Mesenchymal stem cell (in vitro differentiated cells and primary cell): ENCODE results near the gene PPP1R36.

Experiments
- DNase-seq: peaks from one replicate; pipeline ENCODE4 v3.0.0-alpha.2; 2013
- H2AFZ ChIP-seq: one replicate; pipeline ENCODE4 v1.6.1; 2013; ENCODE audit warnings: low read depth, mild to moderate bottlenecking, control low read depth, inconsistent platforms, low read length, moderate library complexity
- H2AK5ac ChIP-seq: 2 replicates; pipeline ENCODE4 v1.6.1; 2013; ENCODE audit warnings: low read length, moderate library complexity, mild to moderate bottlenecking, inconsistent platforms; ENCODE audit not compliant: severe bottlenecking
- H2BK120ac ChIP-seq: one replicate; pipeline ENCODE4 v1.6.1; 2013; ENCODE audit warnings: low read depth, mild to moderate bottlenecking, inconsistent platforms, low read length, moderate library complexity
- H2BK12ac ChIP-seq, 2 experiments: one replicate each; pipeline ENCODE4 v1.6.1; 2013; ENCODE audit warnings: inconsistent platforms in 2 of 2, low read length in 2 of 2, mild to moderate bottlenecking in 2 of 2, moderate library complexity in 2 of 2, control low read depth in 1 of 2
- H2BK15ac ChIP-seq: one replicate; pipeline ENCODE4 v1.6.1; 2013; ENCODE audit warnings: mild to moderate bottlenecking, low read depth, inconsistent platforms; ENCODE audit not compliant: poor library complexity, severe bottlenecking
- H2BK5ac ChIP-seq: 2 replicates; pipeline ENCODE4 v1.6.1; 2013; ENCODE audit warnings: low read depth, mild to moderate bottlenecking, low read length, control low read depth, inconsistent platforms; ENCODE audit not compliant: poor library complexity, severe bottlenecking
- H3K14ac ChIP-seq, 2 experiments: one replicate each; pipeline ENCODE4 v1.6.1; 2013; ENCODE audit warnings: inconsistent platforms in 2 of 2, low read length in 2 of 2, control low read depth in 1 of 2, mild to moderate bottlenecking in 1 of 2, moderate library complexity in 1 of 2
- H3K18ac ChIP-seq, 2 experiments: one replicate each; pipeline ENCODE4 v1.6.1; 2013; ENCODE audit warnings: inconsistent platforms in 2 of 2, low read length in 2 of 2, control low read depth in 1 of 2, low read depth in 1 of 2, mild to moderate bottlenecking in 1 of 2
- H3K23ac ChIP-seq, 2 experiments: one replicate each; pipeline ENCODE4 v1.6.1; 2013; ENCODE audit warnings: inconsistent platforms in 2 of 2, low read length in 2 of 2, mild to moderate bottlenecking in 2 of 2, moderate library complexity in 2 of 2, control low read depth in 1 of 2
- H3K27ac ChIP-seq: 2 replicates; pipeline ENCODE4 v1.5.1; 2013; ENCODE audit warnings: mild to moderate bottlenecking, moderate library complexity, low read length, control low read depth, inconsistent platforms; ENCODE audit not compliant: poor library complexity, severe bottlenecking
- H3K27me3 ChIP-seq, 2 experiments: 2 replicates each; pipeline versions ENCODE4 v1.6.1 to v1.7.0; 2013; ENCODE audit warnings: low read length in 2 of 2, mild to moderate bottlenecking in 2 of 2, moderate library complexity in 2 of 2, control low read depth in 1 of 2, inconsistent platforms in 1 of 2; ENCODE audit not compliant: control insufficient read depth in 1 of 2, insufficient read depth in 1 of 2
- H3K36me3 ChIP-seq, 2 experiments: 2 replicates each; pipeline versions ENCODE4 v1.6.1 to v1.7.0; 2013; ENCODE audit warnings: low read length in 2 of 2, control low read depth in 1 of 2, inconsistent platforms in 1 of 2, low read depth in 1 of 2, mild to moderate bottlenecking in 1 of 2; ENCODE audit not compliant: insufficient read depth in 2 of 2, control insufficient read depth in 1 of 2
- H3K4ac ChIP-seq, 2 experiments: one replicate each; pipeline ENCODE4 v1.6.1; 2013; ENCODE audit warnings: inconsistent platforms in 2 of 2, low read length in 2 of 2, mild to moderate bottlenecking in 2 of 2, moderate library complexity in 2 of 2, control low read depth in 1 of 2, low read depth in 1 of 2
- H3K4me1 ChIP-seq: 2 replicates; pipeline ENCODE4 v1.6.1; 2013; ENCODE audit warnings: low read depth, low read length, control low read depth; ENCODE audit not compliant: control insufficient read depth, insufficient read depth
- H3K4me2 ChIP-seq: 2 replicates; pipeline ENCODE4 v1.6.1; 2013; ENCODE audit warnings: low read length, mild to moderate bottlenecking, inconsistent platforms; ENCODE audit not compliant: poor library complexity, severe bottlenecking
- H3K4me3 ChIP-seq, 2 experiments: 2 replicates each; pipeline versions ENCODE4 v1.5.1 to v1.7.0; 2013; ENCODE audit warnings: low read length in 2 of 2, mild to moderate bottlenecking in 2 of 2, control low read depth in 1 of 2, low read depth in 1 of 2; ENCODE audit not compliant: insufficient read depth in 1 of 2
- H3K79me1 ChIP-seq: replicated peaks from 2 replicates; pipeline ENCODE4 v1.6.1; 2013; ENCODE audit warnings: mild to moderate bottlenecking, control low read depth, low read length, inconsistent platforms; ENCODE audit not compliant: poor library complexity, severe bottlenecking
- H3K9ac ChIP-seq: 2 replicates; pipeline ENCODE4 v1.7.0; 2013; ENCODE audit warnings: mild to moderate bottlenecking, low read length, moderate library complexity
- H3K9me3 ChIP-seq: 2 replicates; pipeline ENCODE4 v1.7.0; 2013; ENCODE audit warnings: mild to moderate bottlenecking, low read length; ENCODE audit not compliant: control insufficient read depth
- H4K8ac ChIP-seq: one replicate; pipeline ENCODE4 v1.6.1; 2013; ENCODE audit warnings: inconsistent platforms, mild to moderate bottlenecking, low read length, moderate library complexity
- H4K91ac ChIP-seq: one replicate; pipeline ENCODE4 v1.6.1; 2013; ENCODE audit warnings: mild to moderate bottlenecking, low read length, inconsistent platforms
- WGBS: methylation state at CpG from one replicate; pipeline ENCODE4 v1.1.7; 2013; ENCODE audit warnings: mixed read lengths; 5-methylcytosine and 5-hydroxymethylcytosine counted together

The PPP1R36 gene

GRCh38 chr14:64507376-64508156 is 42.2 kb upstream of the PPP1R36 start:
- peaks cover 9% of the 10 kb centered on the region for H3K4me1 ChIP-seq
- DNase-seq, result peak; percentile 44
- WGBS, result 71% methylated on average over 4 of the region's 4 CpGs

GRCh38 chr14:64508215-64508776 is 41.5 kb upstream of the PPP1R36 start:
- Histone ChIP-seq H3K4me1 (peaks cover 6% of the 10 kb centered on the region), H2BK12ac (no peak overlapping the region), H3K9me3 (no peaks in the 10 kb centered on the region), H3K4ac (no peak overlapping the region), H2BK120ac (no peak overlapping the region), H2AK5ac (no peak overlapping the region), H2BK15ac (no peak overlapping the region), H3K18ac (no peak overlapping the region), H2BK5ac (no peak overlapping the region), H3K27ac (no peak overlapping the region), H3K27me3 (no peaks in the 10 kb centered on the region), H3K79me1 (peaks cover 1% of the 10 kb centered on the region), H2AFZ (no peak overlapping the region), H3K9ac (peak overlapping the region; percentile 97), H3K23ac (no peak overlapping the region), H3K14ac (no peak overlapping the region), H3K36me3 (peaks cover 0 to 5% of the 10 kb centered on the region in 2 experiments), H4K91ac (no peak overlapping the region), H3K4me2 (no peak overlapping the region), H4K8ac (no peak overlapping the region), H3K4me3 (no peak overlapping the region)
- WGBS, result 86% methylated on average over 1 of the region's 1 CpG
- no peak for DNase-seq

More at GRCh38 chr14:64507376-64508156, 42.2 kb upstream of the PPP1R36 start:
- no peak overlapping the region for H3K4me2 ChIP-seq
- H2BK15ac ChIP-seq, result no peak overlapping the region
- no peak overlapping the region for H2AK5ac ChIP-seq
- H2BK12ac ChIP-seq, result no peak overlapping the region
- H3K9ac ChIP-seq, result peak overlapping the region; percentile 97
- H3K79me1 ChIP-seq, result peaks cover 1% of the 10 kb centered on the region
- no peaks in the 10 kb centered on the region for H3K27me3 ChIP-seq
- H3K9me3 ChIP-seq, result no peaks in the 10 kb centered on the region
- no peak overlapping the region for H3K18ac ChIP-seq
- no peak overlapping the region for H4K8ac ChIP-seq
- no peak overlapping the region for H3K4ac ChIP-seq
- no peak overlapping the region for H3K14ac ChIP-seq
- no peak overlapping the region for H2BK120ac ChIP-seq
- H3K36me3 ChIP-seq, result peaks cover 0 to 5% of the 10 kb centered on the region in 2 experiments
- no peak overlapping the region for H2AFZ ChIP-seq
- H3K23ac ChIP-seq, result no peak overlapping the region
- no peak overlapping the region for H3K27ac ChIP-seq
- no peak overlapping the region for H2BK5ac ChIP-seq
- peak overlapping the region in 1 of 2 experiments; percentile 68 for H3K4me3 ChIP-seq
- H4K91ac ChIP-seq, result no peak overlapping the region

GRCh38 chr14:64509036-64509435 is 40.7 kb upstream of the PPP1R36 start:
- H2BK15ac ChIP-seq, result no peak overlapping the region
- H3K4me3 ChIP-seq, result no peak overlapping the region
- peaks cover 3% of the 10 kb centered on the region for H3K4me1 ChIP-seq
- H2AK5ac ChIP-seq, result no peak overlapping the region
- H2AFZ ChIP-seq, result no peak overlapping the region
- no peaks in the 10 kb centered on the region for H3K9me3 ChIP-seq
- H3K23ac ChIP-seq, result no peak overlapping the region
- 86% methylated on average over 8 of the region's 8 CpGs for WGBS
- H3K4ac ChIP-seq, result no peak overlapping the region
- no peak overlapping the region for H3K27ac ChIP-seq
- H2BK12ac ChIP-seq, result no peak overlapping the region
- DNase-seq, result no peak
- H3K9ac ChIP-seq, result no peak overlapping the region
- no peaks in the 10 kb centered on the region for H3K27me3 ChIP-seq
- H3K79me1 ChIP-seq, result peaks cover 1% of the 10 kb centered on the region
- peaks cover 0 to 5% of the 10 kb centered on the region in 2 experiments for H3K36me3 ChIP-seq
- no peak overlapping the region for H4K91ac ChIP-seq
- H2BK5ac ChIP-seq, result no peak overlapping the region
- no peak overlapping the region for H2BK120ac ChIP-seq
- no peak overlapping the region for H4K8ac ChIP-seq
- H3K14ac ChIP-seq, result no peak overlapping the region
- no peak overlapping the region for H3K18ac ChIP-seq
- no peak overlapping the region for H3K4me2 ChIP-seq

- Histone ChIP-seq H3K4me1 (peaks cover 3% of the 10 kb centered on the region), H3K23ac (no peak overlapping the region), H3K27ac (peak overlapping the region; percentile 16), H2BK12ac (no peak overlapping the region), H3K79me1 (peaks cover 1% of the 10 kb centered on the region), H3K9ac (peak overlapping the region; percentile 35), H4K8ac (no peak overlapping the region), H2BK5ac (no peak overlapping the region), H3K4me3 (no peak overlapping the region), H4K91ac (no peak overlapping the region), H2AK5ac (no peak overlapping the region), H3K27me3 (no peaks in the 10 kb centered on the region), H2BK15ac (no peak overlapping the region), H3K4ac (no peak overlapping the region), H3K36me3 (peaks cover 0 to 5% of the 10 kb centered on the region in 2 experiments), H2AFZ (no peak overlapping the region), H2BK120ac (no peak overlapping the region), H3K9me3 (no peaks in the 10 kb centered on the region), H3K18ac (no peak overlapping the region), H3K4me2 (peak overlapping the region; percentile 16), H3K14ac (no peak overlapping the region)
- WGBS, result 26% methylated on average over 4 of the region's 4 CpGs
- peak; percentile 81 for DNase-seq
These were observed 38.7 kb upstream of the PPP1R36 start for GRCh38 chr14:64510825-64511671.
